ENCODE results near the gene SLC9A1. TPM values are rescaled to one million over a fixed set of nuclear protein-coding genes. Genes with fewer than 3 reads are reported as not detected.
A peak's percentile ranks its signal among the peaks of the same experiment; 100 is the strongest.

Gene SLC9A1
- total RNA-seq, 1 experiment from 2014 or later, result 4.1 TPM

DNA sequence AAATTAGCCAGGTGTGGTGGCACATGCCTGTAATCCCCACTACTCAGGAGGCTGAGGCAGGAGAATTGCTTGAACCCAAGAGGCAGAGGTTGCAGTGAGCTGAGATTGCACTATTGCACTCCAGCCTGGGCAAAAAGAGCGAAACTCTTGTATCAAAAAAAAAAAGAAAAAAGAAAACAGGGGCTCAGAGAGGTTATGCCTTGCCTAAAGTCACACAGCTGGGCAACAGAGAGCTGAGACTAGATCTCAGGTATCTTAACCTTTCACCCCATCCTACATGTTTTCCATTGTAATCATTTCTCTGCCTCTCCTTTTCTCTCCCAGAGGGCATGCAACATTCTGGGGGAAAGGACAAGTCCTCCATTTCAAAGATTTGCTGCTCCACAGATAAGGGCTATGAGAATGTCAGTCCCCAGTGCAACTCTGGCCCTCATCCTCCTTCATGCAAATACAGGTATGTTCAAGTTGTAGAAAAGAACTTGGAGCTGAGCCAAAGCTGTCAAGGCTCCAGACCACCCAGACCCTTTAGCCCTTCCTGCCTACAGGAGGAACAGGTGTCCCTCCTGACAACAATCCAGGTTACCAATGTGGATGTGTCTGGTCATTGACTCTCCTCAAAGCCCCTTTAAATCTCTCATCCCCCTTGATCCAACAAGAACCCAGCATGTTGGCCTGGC lies 6.9 kb downstream of the SLC9A1 start:
- no peaks in the 10 kb centered on the region for H3K36me3 ChIP-seq
- no peaks in the 10 kb centered on the region for H3K9me3 ChIP-seq (replicated peaks)
- no peak overlapping the region for H3K4me3 ChIP-seq
- no peaks in the 10 kb centered on the region for H3K27me3 ChIP-seq (replicated peaks)
- DNase-seq (ENCODE audit: low read depth in 1 of 2, low spot score in 2 of 2), result no peak
- no peak overlapping the region for H3K27ac ChIP-seq
- peaks cover 25% of the 10 kb centered on the region for H3K4me1 ChIP-seq (replicated peaks)

- no peaks in the 10 kb centered on the region for H3K27me3 ChIP-seq (replicated peaks)
- no peaks in the 10 kb centered on the region for H3K9me3 ChIP-seq (replicated peaks)
- peak overlapping the region; percentile 27 for H3K27ac ChIP-seq
- peaks cover 17% of the 10 kb centered on the region for H3K4me1 ChIP-seq (replicated peaks)
- H3K36me3 ChIP-seq, result no peaks in the 10 kb centered on the region
- H3K4me3 ChIP-seq, result no peak overlapping the region
- peak; percentile 61 to 84 for DNase-seq (ENCODE audit: low read depth in 1 of 2, low spot score in 2 of 2)
These were observed 9.0 kb downstream of the SLC9A1 start for GRCh38 chr1:27145934-27146354.

- Histone ChIP-seq H3K9me3 (replicated peaks) (no peaks in the 10 kb centered on the region), H3K36me3 (no peaks in the 10 kb centered on the region), H3K4me1 (replicated peaks) (peaks cover 17% of the 10 kb centered on the region), H3K27me3 (replicated peaks) (no peaks in the 10 kb centered on the region), H3K4me3 (no peak overlapping the region), H3K27ac (peak overlapping the region; percentile 27)
- peak in 1 of 2 experiments; percentile 22 for DNase-seq (ENCODE audit: low read depth in 1 of 2, low spot score in 2 of 2)
These were observed 9.8 kb downstream of the SLC9A1 start for GRCh38 chr1:27144920-27145661.

DNA sequence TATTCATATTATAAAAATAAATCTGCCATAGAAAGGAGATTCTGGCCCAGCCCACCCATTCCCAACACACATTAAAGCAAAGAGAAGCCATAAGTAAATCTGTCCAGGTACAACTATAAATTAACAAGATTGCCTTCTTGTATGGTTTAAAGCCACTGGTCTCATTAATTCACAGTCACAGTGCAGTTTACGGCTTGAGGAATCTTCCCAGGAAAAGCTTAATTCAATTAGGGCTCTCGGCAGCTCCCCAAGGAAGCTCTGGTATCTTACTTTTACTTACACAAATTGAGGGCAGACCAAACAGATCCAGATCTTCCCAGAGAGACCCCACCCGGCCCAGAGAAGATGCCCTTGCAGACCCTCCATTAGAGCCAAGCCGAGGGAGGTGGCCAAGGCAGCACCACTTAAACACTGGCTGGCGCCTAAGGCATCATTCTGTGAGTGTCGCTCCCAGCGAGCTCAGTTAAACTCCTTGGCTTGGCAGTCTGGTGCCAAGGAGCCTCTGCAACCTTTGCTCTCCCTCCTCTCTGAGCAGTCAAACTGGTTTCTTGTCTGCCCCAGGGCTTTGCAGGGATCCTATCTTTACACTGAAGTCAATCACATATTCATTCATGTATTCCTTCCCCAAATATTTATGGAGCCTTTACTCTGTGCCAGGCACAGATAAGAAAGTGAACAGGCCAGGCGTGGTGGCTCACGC lies 10.7 kb downstream of the SLC9A1 start:
- H3K36me3 ChIP-seq, result no peaks in the 10 kb centered on the region
- no peaks in the 10 kb centered on the region for H3K27me3 ChIP-seq (replicated peaks)
- H3K27ac ChIP-seq, result no peak overlapping the region
- no peaks in the 10 kb centered on the region for H3K9me3 ChIP-seq (replicated peaks)
- peaks cover 17% of the 10 kb centered on the region for H3K4me1 ChIP-seq (replicated peaks)
- no peak overlapping the region for H3K4me3 ChIP-seq
- DNase-seq (ENCODE audit: low read depth in 1 of 2, low spot score in 2 of 2), result no peak

DNA sequence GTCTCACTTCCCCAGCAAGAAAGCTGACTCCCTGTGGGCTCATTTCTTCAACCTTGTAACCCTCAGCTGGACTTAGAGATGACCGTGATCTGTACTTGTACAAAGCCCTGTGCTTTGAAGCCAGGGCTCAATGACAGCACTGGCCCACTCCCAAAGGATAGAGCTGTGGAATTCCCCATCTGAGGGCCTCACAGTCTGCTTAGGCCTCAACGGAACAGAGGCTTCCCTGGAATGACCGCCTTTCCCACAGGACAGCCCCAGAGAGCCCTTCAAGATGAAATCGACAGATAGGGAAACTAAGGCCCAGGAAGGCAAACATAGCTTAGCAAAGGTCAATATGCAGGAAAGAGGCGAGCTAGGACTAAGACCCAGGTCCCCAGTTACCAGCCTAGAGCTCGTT lies 11.5 kb downstream of the SLC9A1 start:
- Histone ChIP-seq H3K27ac (no peak overlapping the region), H3K27me3 (replicated peaks) (no peaks in the 10 kb centered on the region), H3K4me1 (replicated peaks) (peaks cover 17% of the 10 kb centered on the region), H3K9me3 (replicated peaks) (no peaks in the 10 kb centered on the region), H3K36me3 (no peaks in the 10 kb centered on the region), H3K4me3 (no peak overlapping the region)
- no peak for DNase-seq (ENCODE audit: low read depth in 1 of 2, low spot score in 2 of 2)

GRCh38 chr1:27142464-27142863 lies 12.5 kb downstream of the SLC9A1 start:
- H3K27ac ChIP-seq, result no peak overlapping the region
- no peaks in the 10 kb centered on the region for H3K27me3 ChIP-seq (replicated peaks)
- no peak overlapping the region for H3K4me3 ChIP-seq
- no peaks in the 10 kb centered on the region for H3K9me3 ChIP-seq (replicated peaks)
- H3K36me3 ChIP-seq, result no peaks in the 10 kb centered on the region
- DNase-seq (ENCODE audit: low read depth in 1 of 2, low spot score in 2 of 2), result no peak
- H3K4me1 ChIP-seq (replicated peaks), result peaks cover 17% of the 10 kb centered on the region

DNA sequence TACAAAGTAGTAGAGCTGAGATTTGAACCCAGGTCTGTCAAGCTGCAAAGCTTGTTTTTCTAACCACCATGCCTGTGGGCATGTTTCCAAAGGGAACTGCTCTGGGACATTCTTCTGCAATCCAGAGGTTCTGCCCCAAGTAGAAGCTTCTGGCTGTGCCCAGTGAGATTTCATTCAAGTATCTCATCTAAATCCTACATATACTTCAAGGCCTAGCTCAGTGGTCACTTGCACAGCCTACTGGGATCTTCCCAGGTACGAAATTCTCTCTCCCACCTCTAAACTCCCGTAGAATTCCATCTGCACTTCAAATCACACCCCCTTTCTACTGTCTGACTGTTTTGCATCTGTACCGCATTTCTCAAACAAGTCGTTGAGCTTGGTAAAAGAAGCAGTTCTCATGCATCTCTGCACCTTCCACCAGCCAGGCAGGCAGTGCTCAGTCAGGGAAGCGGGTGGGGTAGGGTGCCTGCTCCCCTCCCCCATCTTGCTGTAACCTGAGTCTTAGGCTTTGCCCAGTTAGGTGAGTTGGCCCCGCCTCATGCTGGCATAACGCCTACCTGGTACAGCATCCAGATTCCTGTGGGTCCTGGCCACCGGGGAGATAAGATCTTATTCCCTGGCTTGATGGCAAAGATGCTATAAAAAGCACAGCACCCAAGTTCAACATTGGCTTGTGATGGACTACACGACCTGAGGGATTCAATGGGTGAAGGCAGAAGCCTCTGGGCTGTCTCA lies 13.5 kb downstream of the SLC9A1 start:
- no peak for DNase-seq (ENCODE audit: low read depth in 1 of 2, low spot score in 2 of 2)
- Histone ChIP-seq H3K4me1 (replicated peaks) (peaks cover 19% of the 10 kb centered on the region), H3K27me3 (replicated peaks) (no peaks in the 10 kb centered on the region), H3K36me3 (no peaks in the 10 kb centered on the region), H3K27ac (no peak overlapping the region), H3K4me3 (no peak overlapping the region), H3K9me3 (replicated peaks) (no peaks in the 10 kb centered on the region)

DNA sequence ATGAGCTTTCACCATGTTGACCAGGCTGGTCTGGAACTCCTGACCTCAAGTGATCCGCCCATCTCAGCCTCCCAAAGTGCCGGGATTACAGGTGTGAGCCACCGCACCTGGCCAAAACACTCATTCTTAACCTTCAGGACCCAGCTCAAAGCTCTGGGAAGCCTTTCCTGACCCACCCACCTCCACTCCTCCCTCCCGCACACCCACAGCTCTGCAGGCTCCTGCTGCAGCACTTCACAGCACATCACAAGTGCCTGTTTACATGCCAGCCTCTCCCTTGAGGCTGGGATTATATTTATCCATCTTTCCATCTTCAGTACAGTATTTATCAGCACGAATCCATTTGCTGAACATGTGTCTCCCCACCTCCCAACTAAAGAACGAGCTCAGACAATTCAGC lies 14.9 kb downstream of the SLC9A1 start:
- DNase-seq (ENCODE audit: low read depth in 1 of 2, low spot score in 2 of 2), result no peak
- Histone ChIP-seq H3K27me3 (replicated peaks) (no peaks in the 10 kb centered on the region), H3K4me1 (replicated peaks) (peaks cover 5% of the 10 kb centered on the region), H3K4me3 (no peak overlapping the region), H3K27ac (no peak overlapping the region), H3K36me3 (no peaks in the 10 kb centered on the region), H3K9me3 (replicated peaks) (no peaks in the 10 kb centered on the region)

GRCh38 chr1:27138927-27139326 lies 16.0 kb downstream of the SLC9A1 start:
- peaks cover 4% of the 10 kb centered on the region; the same call in 1 of the 2 replicates for H3K4me1 ChIP-seq (replicated peaks)
- DNase-seq (ENCODE audit: low read depth in 1 of 2, low spot score in 2 of 2), result no peak
- H3K9me3 ChIP-seq (replicated peaks), result no peaks in the 10 kb centered on the region
- H3K27ac ChIP-seq, result no peak overlapping the region
- H3K36me3 ChIP-seq, result no peaks in the 10 kb centered on the region
- H3K27me3 ChIP-seq (replicated peaks), result no peaks in the 10 kb centered on the region
- no peak overlapping the region for H3K4me3 ChIP-seq

- Histone ChIP-seq H3K4me1 (replicated peaks) (peaks cover 4% of the 10 kb centered on the region; the same call in 1 of the 2 replicates), H3K36me3 (no peaks in the 10 kb centered on the region), H3K9me3 (replicated peaks) (no peaks in the 10 kb centered on the region), H3K27ac (no peak overlapping the region), H3K4me3 (no peak overlapping the region), H3K27me3 (replicated peaks) (no peaks in the 10 kb centered on the region)
- no peak for DNase-seq (ENCODE audit: low read depth in 1 of 2, low spot score in 2 of 2)
These were observed 16.6 kb downstream of the SLC9A1 start for GRCh38 chr1:27138368-27138767.

DNA sequence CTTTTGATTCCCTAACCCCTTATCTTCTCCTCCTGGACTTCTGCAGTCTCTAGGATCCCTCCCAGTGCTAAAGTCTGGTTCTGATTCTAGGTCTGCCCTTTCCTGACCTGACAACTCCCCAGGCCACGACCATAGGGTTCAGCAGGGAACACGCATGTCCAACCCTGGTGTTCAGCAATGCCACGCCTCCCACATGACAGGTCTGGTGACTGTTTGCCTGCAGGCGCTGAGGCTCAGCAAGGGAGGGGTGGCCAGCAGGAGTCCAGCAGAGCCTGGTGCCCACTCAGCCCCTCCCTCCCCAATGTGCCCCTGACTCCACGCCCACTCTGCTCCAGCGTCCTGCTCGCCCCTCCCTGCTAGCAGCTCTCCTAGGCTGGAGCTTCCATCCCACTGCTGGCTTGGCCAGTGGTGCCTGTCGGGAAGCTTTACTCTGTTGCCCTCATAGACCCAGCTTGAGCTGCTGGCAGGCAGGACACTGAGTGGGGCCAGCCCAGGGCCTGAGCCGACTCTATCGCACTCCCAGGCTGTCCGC lies 17.3 kb downstream of the SLC9A1 start:
- no peak for DNase-seq (ENCODE audit: low read depth in 1 of 2, low spot score in 2 of 2)
- no peak overlapping the region for H3K4me3 ChIP-seq
- H3K27me3 ChIP-seq (replicated peaks), result no peaks in the 10 kb centered on the region
- peaks cover 4% of the 10 kb centered on the region; the same call in 1 of the 2 replicates for H3K4me1 ChIP-seq (replicated peaks)
- no peaks in the 10 kb centered on the region for H3K9me3 ChIP-seq (replicated peaks)
- no peak overlapping the region for H3K27ac ChIP-seq
- H3K36me3 ChIP-seq, result no peaks in the 10 kb centered on the region

DNA sequence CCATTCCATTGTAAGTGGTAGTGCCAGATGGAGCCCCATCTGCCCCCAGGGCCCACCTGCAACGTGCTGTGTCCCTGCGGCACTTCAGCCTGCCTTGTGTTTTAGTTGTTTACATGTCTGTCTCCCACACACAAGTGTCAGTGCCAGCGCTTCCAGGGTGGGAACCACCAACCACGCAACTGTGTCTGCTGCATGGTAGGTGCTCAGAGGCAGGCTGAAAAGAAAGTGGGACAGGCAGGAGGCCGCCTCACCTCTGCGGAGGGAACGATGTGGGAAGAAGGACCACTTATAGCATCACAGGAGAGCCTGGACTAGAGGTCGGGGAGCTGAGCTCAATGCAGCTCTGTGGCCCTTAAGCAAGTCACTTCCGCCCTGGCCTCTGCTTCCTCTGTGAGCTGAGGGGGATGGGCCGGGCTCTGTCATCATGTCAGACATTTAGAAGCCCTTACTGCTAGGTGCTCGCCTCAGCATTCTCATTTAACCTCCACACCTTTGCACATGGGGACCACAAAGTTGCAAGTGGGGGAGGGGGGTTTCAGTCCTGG lies 17.9 kb downstream of the SLC9A1 start:
- DNase-seq (ENCODE audit: low read depth in 1 of 2, low spot score in 2 of 2), result no peak
- Histone ChIP-seq H3K36me3 (no peaks in the 10 kb centered on the region), H3K4me1 (replicated peaks) (peaks cover 4% of the 10 kb centered on the region; the same call in 1 of the 2 replicates), H3K4me3 (no peak overlapping the region), H3K27me3 (replicated peaks) (no peaks in the 10 kb centered on the region), H3K9me3 (replicated peaks) (no peaks in the 10 kb centered on the region), H3K27ac (no peak overlapping the region)

DNA sequence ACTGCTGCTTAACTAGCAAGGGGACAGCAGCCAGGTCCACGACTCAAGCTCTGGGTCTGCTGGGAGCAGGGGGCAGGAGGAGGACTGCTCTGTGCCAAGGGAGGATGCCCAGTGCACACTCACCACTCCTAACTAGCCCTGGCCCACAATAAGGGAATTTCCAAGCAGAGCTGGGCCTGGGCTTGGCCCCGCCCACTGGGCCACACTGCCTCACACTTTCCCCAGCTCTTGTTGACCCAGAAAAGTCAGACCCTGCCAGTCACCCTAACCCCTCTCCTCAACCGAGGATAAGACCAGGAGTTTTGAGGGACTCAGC lies 18.7 kb downstream of the SLC9A1 start:
- H3K4me3 ChIP-seq, result no peak overlapping the region
- peaks cover 4% of the 10 kb centered on the region; the same call in 1 of the 2 replicates for H3K4me1 ChIP-seq (replicated peaks)
- no peak for DNase-seq (ENCODE audit: low read depth in 1 of 2, low spot score in 2 of 2)
- no peak overlapping the region for H3K27ac ChIP-seq
- H3K36me3 ChIP-seq, result no peaks in the 10 kb centered on the region
- no peaks in the 10 kb centered on the region for H3K9me3 ChIP-seq (replicated peaks)
- H3K27me3 ChIP-seq (replicated peaks), result no peaks in the 10 kb centered on the region
